ENCODE results near the gene GDPD4.

The GDPD4 gene

GRCh38 chr11:77204754-77205466, 96.6 kb downstream of the GDPD4 start:
- DNase-seq: no peak

DNA sequence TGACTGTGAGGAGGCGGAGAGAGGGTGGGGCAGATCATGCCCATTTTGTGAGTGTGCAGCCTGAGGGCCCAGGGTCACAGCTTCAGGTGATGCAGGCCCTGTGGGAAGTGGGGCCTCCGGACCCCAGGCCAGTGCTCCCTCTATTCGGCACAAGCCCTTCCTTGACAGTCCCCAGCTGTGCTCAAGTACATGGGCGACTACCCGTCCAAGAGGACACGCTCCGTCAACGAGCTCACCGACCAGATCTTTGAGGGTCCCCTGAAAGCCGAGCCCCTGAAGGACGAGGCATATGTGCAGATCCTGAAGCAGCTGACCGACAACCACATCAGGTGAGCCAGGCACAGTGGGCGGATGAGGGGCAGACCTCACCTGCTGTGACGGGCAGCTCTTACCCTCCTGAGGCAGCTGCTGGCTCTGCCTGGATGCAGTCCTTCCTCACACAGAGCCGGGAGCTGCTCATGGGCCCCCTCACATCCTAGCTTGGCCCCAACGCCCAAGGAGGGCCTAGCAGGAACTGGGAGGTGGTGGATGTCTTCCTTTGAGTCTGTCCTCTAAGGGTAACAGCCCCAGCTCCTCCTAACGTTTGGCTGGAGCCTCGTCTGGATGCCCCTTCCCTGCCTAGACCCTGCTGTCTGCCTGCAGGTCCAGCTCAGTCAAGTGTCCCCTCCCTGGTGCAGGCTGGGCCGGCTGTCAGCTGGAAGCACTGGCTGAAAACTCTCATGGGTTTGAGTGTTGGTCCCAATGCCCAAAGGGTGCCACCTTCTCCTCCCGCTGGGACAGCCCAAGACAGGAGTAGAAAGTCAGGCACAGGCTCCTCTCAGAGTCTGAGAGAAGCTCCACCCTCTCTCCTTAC, 97.4 kb downstream of the GDPD4 start:
- DNase-seq: no peak

GRCh38 chr11:77202941-77203900, 98.3 kb downstream of the GDPD4 start:
- DNase-seq: no peak

DNA sequence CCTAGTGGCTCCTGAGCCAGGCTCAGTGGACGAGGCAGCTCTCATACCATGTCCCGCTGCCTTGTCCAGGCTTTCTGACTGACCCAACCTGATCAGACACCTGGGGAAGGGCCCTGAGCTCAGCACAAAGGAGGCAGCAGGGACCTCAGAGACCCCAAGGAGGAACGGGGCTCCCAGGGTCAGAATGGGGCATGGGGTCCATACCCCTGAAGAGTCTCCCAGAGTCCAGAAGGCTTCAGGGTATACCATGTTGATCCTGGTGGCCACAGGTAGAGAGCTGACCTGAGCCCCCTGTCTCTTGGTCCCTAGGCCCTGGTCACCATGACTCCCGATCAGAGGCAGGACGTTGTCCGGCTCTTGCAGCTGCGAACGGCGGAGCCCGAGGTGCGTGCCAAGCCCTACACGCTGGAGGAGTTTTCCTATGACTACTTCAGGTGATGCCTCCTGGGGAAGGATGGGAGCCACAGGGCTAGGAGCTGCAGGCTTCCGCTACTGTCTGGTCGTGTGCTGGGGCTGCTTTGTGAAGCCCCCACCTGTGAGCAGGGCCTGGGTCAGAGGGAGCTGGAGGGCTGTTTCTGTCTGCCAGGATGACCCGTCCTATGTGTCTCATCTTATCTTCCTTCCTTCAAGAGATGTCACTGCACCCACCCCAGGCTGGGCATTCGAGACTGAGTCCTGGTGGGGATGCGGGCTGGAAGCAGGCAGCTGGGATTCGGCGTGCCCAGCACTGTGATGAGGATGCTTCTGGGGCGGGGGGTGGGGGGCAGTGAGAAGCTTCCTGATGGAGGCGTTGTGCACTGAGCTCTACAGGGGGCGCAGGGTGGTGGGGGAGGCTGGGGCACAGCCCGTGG, 99.3 kb downstream of the GDPD4 start:
- no peak for DNase-seq

DNA sequence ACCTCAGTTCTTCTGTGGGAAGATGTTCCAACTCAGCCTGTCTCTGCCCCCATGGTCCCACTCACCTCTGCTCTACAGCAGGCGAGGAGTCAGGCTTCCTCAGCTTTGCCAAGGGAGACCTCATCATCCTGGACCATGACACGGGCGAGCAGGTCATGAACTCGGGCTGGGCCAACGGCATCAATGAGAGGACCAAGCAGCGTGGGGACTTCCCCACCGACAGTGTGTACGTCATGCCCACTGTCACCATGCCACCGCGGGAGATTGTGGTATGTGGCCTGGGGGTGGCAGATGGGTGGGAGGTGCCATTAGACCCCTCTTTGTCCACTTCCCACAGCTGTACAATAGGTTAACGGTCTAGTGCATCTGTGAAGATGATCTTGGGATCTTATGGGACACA, 100.1 kb downstream of the GDPD4 start:
- no peak for DNase-seq

GRCh38 chr11:77200351-77201268, 100.9 kb downstream of the GDPD4 start:
- no peak for DNase-seq

DNA sequence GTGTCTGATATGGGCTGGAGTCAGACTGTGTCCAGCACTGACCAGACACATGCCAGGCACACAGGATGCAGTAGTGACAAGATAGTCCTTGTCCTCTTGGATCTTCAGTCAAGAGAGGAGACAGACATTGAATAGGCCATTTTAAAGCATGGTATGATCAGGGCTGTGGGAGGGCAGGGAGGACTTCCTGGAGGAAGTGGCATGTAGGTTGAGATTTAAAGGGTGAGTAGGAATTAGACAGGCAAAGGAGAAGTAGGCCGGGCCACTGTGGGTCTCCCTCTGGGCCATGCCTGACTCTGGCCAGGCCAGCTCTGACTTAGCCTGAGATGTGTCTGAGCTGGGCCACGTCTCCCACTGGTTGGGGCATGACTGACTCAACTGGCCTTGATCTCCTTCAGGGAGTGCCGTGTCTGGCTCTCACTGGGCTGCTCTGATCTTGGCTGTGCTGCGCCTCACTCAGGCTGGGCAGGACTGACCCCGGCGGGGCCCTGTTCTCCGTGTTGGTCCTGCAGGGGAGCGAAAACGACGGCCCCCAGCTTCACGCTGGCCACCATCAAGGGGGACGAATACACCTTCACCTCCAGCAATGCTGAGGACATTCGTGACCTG, 102.2 kb downstream of the GDPD4 start:
- DNase-seq: no peak

DNA sequence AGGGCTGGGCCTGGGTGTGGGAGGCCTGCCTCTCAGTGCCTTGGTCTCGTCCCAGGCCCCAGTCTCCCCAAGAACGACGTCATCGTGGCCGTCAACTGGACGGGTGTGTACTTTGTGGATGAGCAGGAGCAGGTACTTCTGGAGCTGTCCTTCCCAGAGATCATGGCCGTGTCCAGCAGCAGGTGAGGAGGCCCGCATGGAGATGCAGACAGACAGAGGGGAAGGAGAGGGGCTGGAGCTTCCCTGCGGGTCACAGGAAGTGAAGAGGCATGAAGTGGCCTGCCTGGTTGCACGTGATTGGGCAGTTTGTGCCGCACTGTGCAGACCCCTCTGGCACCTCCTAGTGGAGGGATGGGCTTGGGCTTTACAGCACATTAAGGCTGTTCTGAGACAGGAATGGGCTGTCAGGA, 103.0 kb downstream of the GDPD4 start:
- DNase-seq: peak; percentile 8

DNA sequence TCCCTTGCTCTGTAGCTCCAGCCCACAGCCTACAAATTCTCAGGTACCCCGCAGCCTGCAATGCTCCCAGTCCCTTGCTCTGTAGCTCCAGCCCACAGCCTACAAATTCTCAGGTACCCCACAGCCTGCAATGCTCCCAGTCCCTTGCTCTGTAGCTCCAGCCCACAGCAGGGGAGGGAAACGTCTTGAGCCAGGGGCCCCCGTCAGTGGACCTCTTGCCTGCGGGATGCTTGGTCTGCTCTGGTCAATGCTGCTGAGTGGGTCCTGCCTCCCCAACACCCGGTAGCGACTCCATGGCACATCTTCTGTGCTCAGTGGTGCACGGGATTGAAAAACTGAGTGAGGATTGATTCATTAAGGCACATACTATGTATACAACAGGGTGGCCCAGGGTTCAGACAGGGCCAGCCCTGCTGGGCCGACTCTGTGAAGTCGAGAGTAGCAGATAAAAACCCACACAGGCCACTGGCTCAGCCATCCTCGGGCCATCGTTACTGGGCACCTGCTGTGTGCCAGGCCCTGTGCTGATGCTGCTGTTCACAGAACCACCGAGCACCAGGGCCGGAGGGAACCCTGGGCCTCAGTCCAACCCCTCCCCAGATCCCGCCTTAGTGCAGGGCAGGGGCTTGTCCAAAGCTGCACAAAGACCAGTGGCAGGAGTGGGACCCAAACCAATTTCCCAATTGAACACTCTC, 103.7 kb downstream of the GDPD4 start:
- no peak for DNase-seq

DNA sequence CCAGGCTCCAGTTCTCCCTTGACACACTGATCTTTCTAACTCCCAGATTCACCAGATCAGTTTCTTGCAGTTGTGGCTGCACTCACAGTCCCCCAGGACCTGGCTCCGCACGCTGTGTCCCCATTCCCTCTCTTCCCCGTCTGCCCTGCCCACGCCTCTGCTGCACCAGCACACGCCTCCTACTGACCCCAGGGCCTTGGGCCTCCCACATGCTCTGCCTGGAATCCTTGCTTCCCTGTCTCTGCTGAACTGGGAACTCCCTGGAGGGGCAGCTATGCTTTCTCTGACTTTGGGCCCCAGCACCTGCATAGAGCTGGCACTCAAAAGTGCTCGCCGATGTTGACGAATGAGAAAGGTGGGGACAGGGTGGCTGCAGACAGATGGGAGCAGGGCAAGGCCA, 104.5 kb downstream of the GDPD4 start:
- no peak for DNase-seq

- no peak for DNase-seq
These were observed 106.3 kb downstream of the GDPD4 start for GRCh38 chr11:77195071-77195755.

DNA sequence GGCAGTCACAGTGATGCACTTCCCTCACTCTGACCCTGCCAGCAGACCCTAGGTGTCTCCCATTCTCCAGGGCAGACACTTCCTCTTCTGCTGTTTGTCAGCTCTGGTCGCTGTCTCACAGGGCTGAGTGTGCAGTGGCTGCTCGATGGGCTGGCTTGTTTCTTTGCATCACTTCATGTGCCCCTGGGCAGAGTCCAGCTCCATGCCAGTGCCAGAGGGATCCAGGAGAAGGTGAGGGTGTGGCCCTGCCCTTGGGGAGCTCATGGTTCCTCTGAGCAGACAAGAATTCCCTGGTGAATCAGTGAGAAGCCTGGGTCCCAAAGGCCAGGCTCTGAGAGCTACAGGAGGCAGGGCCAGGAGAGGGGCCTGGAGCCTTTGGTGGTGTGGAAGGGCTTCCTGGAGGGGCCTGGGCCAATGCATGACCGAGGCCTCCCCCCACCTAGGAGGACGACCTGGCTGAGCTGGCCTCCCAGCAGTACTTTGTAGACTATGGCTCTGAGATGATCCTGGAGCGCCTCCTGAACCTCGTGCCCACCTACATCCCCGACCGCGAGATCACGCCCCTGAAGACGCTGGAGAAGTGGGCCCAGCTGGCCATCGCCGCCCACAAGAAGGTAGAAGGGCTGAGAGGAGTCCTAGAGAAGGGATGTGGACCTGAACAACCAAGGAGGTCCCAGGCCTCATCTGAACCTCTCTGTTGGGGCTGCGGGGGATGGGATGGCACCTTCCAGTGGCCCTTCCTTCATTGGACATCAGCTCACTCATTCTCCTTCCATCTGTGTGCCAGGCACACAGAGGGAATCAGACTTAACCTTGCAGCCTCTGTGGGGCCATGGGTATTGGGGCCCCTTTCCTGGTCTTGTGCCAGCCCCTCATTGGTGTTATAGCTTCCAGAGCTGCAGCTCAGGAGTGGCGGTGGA, 107.3 kb downstream of the GDPD4 start:
- DNase-seq: no peak

GRCh38 chr11:77193167-77193566, 108.3 kb downstream of the GDPD4 start:
- no peak for DNase-seq

DNA sequence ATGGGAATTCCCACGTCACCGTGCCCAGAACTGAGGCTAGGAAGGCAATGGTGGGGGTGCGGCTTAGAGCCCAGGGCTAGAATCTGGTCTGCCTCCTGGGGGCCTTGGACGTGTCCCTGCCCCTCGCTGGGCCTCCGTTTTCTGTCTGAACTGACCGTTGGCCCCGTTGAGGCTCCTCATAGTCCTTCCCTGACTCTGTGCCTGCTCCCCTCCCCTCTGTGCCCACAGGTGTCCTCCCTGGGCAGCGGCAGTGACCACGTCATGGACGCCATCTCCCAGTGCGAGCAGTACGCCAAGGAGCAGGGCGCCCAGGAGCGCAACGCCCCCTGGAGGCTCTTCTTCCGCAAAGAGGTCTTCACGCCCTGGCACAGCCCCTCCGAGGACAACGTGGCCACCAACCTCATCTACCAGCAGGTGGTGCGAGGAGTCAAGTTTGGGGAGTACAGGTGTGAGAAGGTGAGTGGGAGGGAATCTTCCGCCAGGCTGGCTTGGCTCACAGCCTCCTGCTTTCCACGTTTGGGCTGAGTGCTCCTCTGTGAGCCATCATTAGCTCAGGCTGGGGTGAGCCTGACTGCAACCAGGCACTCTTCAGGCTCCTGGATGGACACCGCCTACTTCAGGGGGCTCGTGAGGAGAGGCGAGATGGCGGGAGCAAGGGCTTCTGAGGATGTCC, 109.5 kb downstream of the GDPD4 start:
- DNase-seq: peak; percentile 33

GRCh38 chr11:77191429-77191822, 110.1 kb downstream of the GDPD4 start:
- no peak for DNase-seq

DNA sequence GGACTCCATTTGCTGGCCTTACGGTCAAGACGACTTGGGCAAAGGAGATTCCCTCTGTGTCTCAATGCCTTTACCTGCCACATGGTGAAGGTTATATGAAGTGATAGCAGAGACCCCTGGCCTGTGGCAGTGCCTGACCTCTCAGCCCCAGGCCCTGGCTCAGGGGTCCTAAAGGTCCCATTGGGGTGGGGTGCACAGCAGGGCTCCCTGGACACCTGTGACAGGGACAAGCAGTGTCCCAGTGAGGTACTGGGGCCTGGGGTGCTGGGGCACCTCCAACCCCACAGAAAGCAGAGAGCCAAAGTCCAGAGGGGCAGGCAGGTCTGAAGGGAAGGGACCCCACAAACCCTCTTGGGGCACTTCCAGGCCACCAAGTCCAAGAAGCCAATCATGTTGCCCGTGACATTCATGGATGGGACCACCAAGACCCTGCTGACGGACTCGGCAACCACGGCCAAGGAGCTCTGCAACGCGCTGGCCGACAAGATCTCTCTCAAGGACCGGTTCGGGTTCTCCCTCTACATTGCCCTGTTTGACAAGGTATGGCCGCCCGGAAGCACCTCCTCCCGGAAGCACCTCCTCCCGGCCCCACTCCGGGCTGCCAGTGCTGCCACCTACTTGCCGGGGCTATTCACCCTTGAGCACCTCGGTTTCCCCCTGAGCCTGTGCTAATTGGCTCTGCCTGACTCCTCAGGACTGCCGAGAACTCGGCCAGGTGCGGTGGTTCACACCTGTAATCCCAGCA, 111.0 kb downstream of the GDPD4 start:
- DNase-seq: no peak

All from fibroblast of skin of abdomen (primary cell).